GM12878 (cell line): ENCODE results near the gene NCKAP5. TPM values are rescaled to one million over a fixed set of nuclear protein-coding genes. Genes with fewer than 3 reads are reported as not detected.

Experiments used
- ATAC-seq: fragments of 200-7000 bp; cut with Tn5 transposase; 3 replicates; pipeline ENCODE4 v1.9.1; 2020; ENCODE audit warnings: mild to moderate bottlenecking, moderate library complexity
- BruUV-seq: library from RNA; stranded (reverse); fragments of 400-500 nt; replicated peaks from 2 replicates; lab custom pipeline; 2021; lab: Mats Ljungman, UMichigan
- CTCF ChIA-PET: fragments of 300-600 bp; sonication (Branson Sonifier 250); formaldehyde crosslinking; extraction: SDS; loops from one replicate; lab custom pipeline; 2021; ENCODE audit warnings: inconsistent platforms; lab: Yijun Ruan, JAX
- POLR2A ChIA-PET: fragments of 350-600 bp; formaldehyde crosslinking; extraction: SDS; loops from one replicate; lab custom pipeline; 2021; ENCODE audit warnings: inconsistent platforms; lab: Charles Lee
- RAD21 ChIA-PET: fragments of 300-600 bp; sonication (Branson Sonifier 250); formaldehyde crosslinking; loops from one replicate; lab custom pipeline; 2023; ENCODE audit warnings: antibody characterized with exemption; ENCODE audit not compliant: unreplicated experiment; lab: Charles Lee
- SMC1A ChIA-PET: fragments of 300-600 bp; sonication (Branson Sonifier 250); formaldehyde crosslinking; loops from one replicate; lab custom pipeline; 2023; ENCODE audit not compliant: unreplicated experiment, uncharacterized antibody; lab: Charles Lee
- DNase-seq: peaks from one replicate; pipeline ENCODE4 v3.0.0-alpha.2; 2011; ENCODE audit warnings: low read depth, low spot score
- FAIRE-seq: peaks from 3 replicates; lab custom pipeline; 2011; peaks lifted over from hg19 to GRCh38; lab: Jason Lieb, UNC
- H2AFZ ChIP-seq: 2 replicates; pipeline ENCODE4 v1.6.0; 2011; ENCODE audit warnings: low read depth, low read length, control low read depth; ENCODE audit not compliant: control insufficient read depth
- H3K27ac ChIP-seq: 2 replicates; pipeline ENCODE4 v1.5.1; 2011; ENCODE audit warnings: control low read depth; ENCODE audit not compliant: control insufficient read depth, insufficient read depth
- H3K27me3 ChIP-seq, 2 experiments: replicated peaks in 1 of 2; 2 replicates each; pipeline versions ENCODE4 v1.6.0 to v1.6.1; 2011; ENCODE audit warnings: low read length in 1 of 2; ENCODE audit not compliant: control insufficient read depth in 2 of 2, insufficient read depth in 2 of 2
- H3K36me3 ChIP-seq, 2 experiments: 2 replicates each; pipeline ENCODE4 v1.5.1; 2011; ENCODE audit warnings: low read length in 1 of 2; ENCODE audit not compliant: control insufficient read depth in 2 of 2, insufficient read depth in 2 of 2
- H3K4me1 ChIP-seq: 2 replicates; pipeline ENCODE4 v1.6.1; 2011; ENCODE audit warnings: mild to moderate bottlenecking, low read length, moderate library complexity, mixed read lengths; ENCODE audit not compliant: control insufficient read depth, insufficient read depth
- H3K4me2 ChIP-seq: 2 replicates; pipeline ENCODE4 v1.6.0; 2011; ENCODE audit warnings: control low read depth; ENCODE audit not compliant: control insufficient read depth, insufficient read depth
- H3K4me3 ChIP-seq: fragments of 200-600 bp; sonication (generic); 2 replicates; pipeline ENCODE4 v1.5.1; 2016
- H3K79me2 ChIP-seq: 2 replicates; pipeline ENCODE4 v1.6.0; 2011; ENCODE audit warnings: low read length; ENCODE audit not compliant: control insufficient read depth, insufficient read depth
- H3K9ac ChIP-seq: 2 replicates; pipeline ENCODE4 v1.8.0; 2011; ENCODE audit warnings: low read length, control low read depth, mixed read lengths; ENCODE audit not compliant: control insufficient read depth, insufficient read depth
- H3K9me3 ChIP-seq: replicated peaks from 3 replicates; pipeline ENCODE4 v1.5.1; 2011; ENCODE audit warnings: mild to moderate bottlenecking, low read length; ENCODE audit not compliant: control insufficient read depth, insufficient read depth
- H4K20me1 ChIP-seq: 2 replicates; pipeline ENCODE4 v1.6.0; 2011; ENCODE audit not compliant: control insufficient read depth, insufficient read depth
- ATF2 ChIP-seq: IDR thresholded peaks from 2 replicates; pipeline ENCODE4 v1.6.1; 2012; ENCODE audit warnings: low read length, inconsistent platforms
- CBFB ChIP-seq: IDR thresholded peaks from 2 replicates; pipeline ENCODE4 v1.6.1; 2016; ENCODE audit warnings: antibody characterized with exemption, low read depth
- E2F8 ChIP-seq: fragments of 450-650 bp; IDR thresholded peaks from 2 replicates; pipeline ENCODE4 v1.6.1; 2018; ENCODE audit warnings: mild to moderate bottlenecking, low read depth, moderate library complexity; ENCODE audit not compliant: partially characterized antibody
- HSF1 ChIP-seq: fragments of 150-350 bp; IDR thresholded peaks from 2 replicates; pipeline ENCODE4 v1.6.1; 2014; ENCODE audit warnings: mild to moderate bottlenecking, low read depth, low read length
- NR2F1 ChIP-seq: fragments of 450-650 bp; conservative IDR thresholded peaks from 2 replicates; pipeline ENCODE4 v1.6.1; 2017; ENCODE audit warnings: mild to moderate bottlenecking
- RAD51 ChIP-seq: fragments of 450-650 bp; IDR thresholded peaks from 2 replicates; pipeline ENCODE4 v1.6.1; 2016; ENCODE audit warnings: moderate library complexity, mild to moderate bottlenecking, inconsistent platforms
- RUNX3 ChIP-seq: IDR thresholded peaks from 2 replicates; pipeline ENCODE4 v1.6.1; 2012; ENCODE audit warnings: low read length, inconsistent platforms
- SPI1 ChIP-seq: IDR thresholded peaks from 2 replicates; pipeline ENCODE4 v1.6.1; 2011; ENCODE audit warnings: low read depth, mild to moderate bottlenecking, low read length, moderate library complexity, borderline replicate concordance; ENCODE audit not compliant: insufficient read depth
- YBX1 ChIP-seq: fragments of 450-650 bp; IDR thresholded peaks from 2 replicates; pipeline ENCODE4 v1.6.1; 2016; ENCODE audit warnings: antibody characterized with exemption
- ZBTB4 ChIP-seq: fragments of 450-650 bp; formaldehyde crosslinking; IDR thresholded peaks from 2 replicates; pipeline ENCODE4 v1.4.0; 2022; ENCODE audit warnings: mild to moderate bottlenecking, moderate library complexity
- ZNF592 ChIP-seq: fragments of 450-650 bp; IDR thresholded peaks from 2 replicates; pipeline ENCODE4 v1.6.1; 2017; ENCODE audit warnings: mild to moderate bottlenecking, moderate library complexity
- ZSCAN29 ChIP-seq: fragments of 450-650 bp; IDR thresholded peaks from 2 replicates; pipeline ENCODE4 v1.6.1; 2017; ENCODE audit warnings: mild to moderate bottlenecking, moderate library complexity
- WGBS: methylation state at CpG from one replicate; pipeline ENCODE4 v1.1.6; 2016; ENCODE audit warnings: low lambda C conversion rate; ENCODE audit not compliant: insufficient replicate concordance, insufficient coverage; ENCODE audit errors: missing lambda C conversion rate; 5-methylcytosine and 5-hydroxymethylcytosine counted together
- in situ Hi-C: fragments of 300-500 bp; cut with MboI; formaldehyde crosslinking; loops from 9 replicates; pipeline ENCODE4 v1.14.3; 2018; ENCODE audit warnings: mixed read lengths
- intact Hi-C: fragments of 100-400 bp; cut with micrococcal nuclease; formaldehyde crosslinking; loops from one replicate; pipeline ENCODE4 v1.14.2; 2022; ENCODE audit not compliant: unreplicated experiment
- polyA plus RNA-seq, 11 experiments: library from polyadenylated mRNA; depleted of rRNA in 4 of 11; unstranded in 6 of 11; stranded (reverse) in 5 of 11; fragments of >200 nt; fragmentation: Nextera tagmentation in 4 of 11; fragmentation: Illumina TruSeq in 1 of 11; extraction: Ambion mirVana in 4 of 11; extraction: Trizol in 1 of 11; gene quantifications; 1 replicate in 1 of 11; 2 replicates in 10 of 11; pipeline versions ENCODE4 v1.2.1 to v1.2.3, GENCODE V29; 2011 to 2016; ENCODE audit warnings: inconsistent platforms in 2 of 11, missing spikeins in 2 of 11, low read depth in 1 of 11
- total RNA-seq, 4 experiments: library from RNA; depleted of rRNA in 3 of 4; stranded (reverse); fragments of >200 nt in 3 of 4; fragmentation: Illumina TruSeq in 1 of 4; extraction: Trizol in 1 of 4; gene quantifications; 2 replicates each; pipeline versions ENCODE4 v1.2.1 to v1.2.3, GENCODE V29; 2013 to 2021

NCKAP5 gene
- total and polyA plus RNA-seq, 10 of the 15 experiments (the other 5 are each of a cell fraction or from before 2014, with no cell fraction given) = 0.06 to 0.44 (median 0.16) TPM

- Histone ChIP-seq H3K4me2 (no peak overlapping the region), H3K4me1 (no peaks in the 10 kb centered on the region), H3K27me3 (no peaks in the 10 kb centered on the region), H3K9me3 (no peaks in the 10 kb centered on the region), H2AFZ (no peak overlapping the region), H3K9ac (no peak overlapping the region), H3K27ac (no peak overlapping the region), H3K4me3 (no peak overlapping the region), H4K20me1 (no peaks in the 10 kb centered on the region), H3K36me3 (no peaks in the 10 kb centered on the region), H3K79me2 (no peaks in the 10 kb centered on the region)
- RAD21 ChIA-PET = no interaction called here
- no TSS peak for BruUV-seq
- in situ Hi-C loops = no loop called here
- CTCF ChIA-PET = no interaction called here
- intact Hi-C loops = no loop called here
- DNase-seq (no peak), FAIRE-seq (no peak), ATAC-seq (no peak)
- POLR2A ChIA-PET = no interaction called here
- 10% methylated on average over 2 of the region's 2 CpGs for WGBS
- SMC1A ChIA-PET = interaction anchor here (1.0 to 1.7 kb wide), 2 partner anchors 12 to 18 kb away, joined by 4 to 5 read pairs; no protein-coding TSS in a partner anchor
- TF ChIP-seq YBX1 = no peak
- no peak for TF ChIP-seq SPI1
- no peak for TF ChIP-seq ZSCAN29
- no peak for TF ChIP-seq RAD51
- no peak for TF ChIP-seq NR2F1
- TF ChIP-seq RUNX3 = no peak
- TF ChIP-seq HSF1 = no peak
- no peak for TF ChIP-seq E2F8
- TF ChIP-seq ZNF592 = no peak
- no peak for TF ChIP-seq CBFB
- no peak for TF ChIP-seq ZBTB4
- no peak for TF ChIP-seq ATF2
Measured at GRCh38 chr2:133255360-133255759, 312.9 kb downstream of the NCKAP5 start.
